ENCODE results near the gene CCNJL.

DNA sequence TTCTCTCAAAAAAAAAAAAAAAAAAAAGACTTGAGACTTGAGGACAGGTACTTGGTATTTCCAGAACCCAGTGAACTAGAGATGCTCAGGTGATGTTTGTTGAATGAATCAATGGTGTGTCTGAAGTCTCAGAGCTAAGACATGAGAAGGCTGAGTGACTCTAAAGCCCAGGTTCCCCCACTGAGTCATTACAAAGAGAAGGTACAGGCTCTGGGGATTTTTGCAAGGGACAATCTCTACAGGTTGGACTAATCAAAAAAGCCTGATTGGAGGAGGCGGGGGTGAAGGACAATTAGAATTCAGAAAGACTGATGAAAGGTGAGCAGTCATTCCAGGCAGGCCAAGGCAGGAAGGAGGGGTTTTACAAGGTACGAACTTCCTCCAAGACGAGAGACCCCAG is 91.3 kb downstream of the CCNJL start:
- TF ChIP-seq BHLHE40 (IDR thresholded peaks at IDR 0.05; ENCODE audit: borderline replicate concordance) (no peak), HDGF (IDR thresholded peaks at IDR 0.05; ENCODE audit: borderline replicate concordance) (no peak), SUZ12 (IDR thresholded peaks at IDR 0.05) (no peak), NFRKB (IDR thresholded peaks at IDR 0.05) (no peak), SP1 (IDR thresholded peaks at IDR 0.05) (no peak), L3MBTL2 (conservative IDR thresholded peaks at IDR 0.05) (no peak)

Data from HEK293T (cell line).